ENCODE measurements around the gene TRIM3. TPM values are rescaled to one million over a fixed set of nuclear protein-coding genes. Genes with fewer than 3 reads are reported as not detected.

The TRIM3 gene
- total and polyA plus RNA-seq, 2 of the 8 experiments (the other 6 are each of a cell fraction or from before 2014, with no cell fraction given) = 10.7 to 14.3 TPM

DNA sequence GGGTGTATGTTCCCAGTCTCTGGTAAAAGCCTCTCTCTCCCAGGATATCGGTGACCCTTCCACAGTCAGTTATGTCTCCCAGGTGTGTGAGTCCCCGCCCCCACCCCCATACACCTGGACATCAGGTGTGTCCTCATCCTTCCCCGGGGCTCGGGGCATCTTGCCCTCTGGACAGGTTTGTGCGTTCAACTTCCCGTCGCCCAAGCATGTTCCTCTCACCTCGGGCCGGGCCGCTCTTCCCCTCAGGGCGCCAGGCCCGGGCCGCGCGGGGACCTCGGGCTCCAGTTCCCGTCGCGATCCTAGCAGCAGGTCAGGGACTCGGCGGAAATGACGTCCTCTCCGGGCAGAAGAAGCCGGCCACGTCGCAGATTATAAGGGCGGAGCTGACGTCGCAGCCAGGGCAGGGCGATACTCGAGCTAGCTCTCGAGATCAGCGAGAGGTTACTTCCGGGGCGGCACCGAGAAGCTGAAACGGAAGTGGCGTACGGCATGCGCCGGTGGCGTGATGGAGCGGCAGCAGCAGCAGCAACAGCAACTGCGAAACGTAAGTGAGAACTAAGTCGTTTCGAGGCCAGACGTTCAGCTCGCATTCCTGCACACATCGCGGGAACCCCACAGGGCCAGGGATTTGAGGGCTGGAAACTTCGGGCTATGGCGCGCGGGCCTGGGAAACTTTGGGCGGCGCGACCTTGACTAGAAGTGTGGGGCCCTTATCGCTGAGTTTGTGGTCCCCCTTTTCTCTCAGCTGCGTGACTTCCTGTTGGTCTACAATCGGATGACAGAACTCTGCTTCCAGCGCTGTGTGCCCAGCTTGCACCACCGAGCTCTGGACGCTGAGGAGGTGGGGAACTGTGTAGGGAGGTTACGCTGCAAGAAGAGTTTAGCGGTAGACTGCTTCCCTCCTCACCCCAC, 7.5 kb upstream of the TRIM3 start, which contains the start of the genes ARFIP2 and TIMM10B (continued):
- TF ChIP-seq, protein P1, sequence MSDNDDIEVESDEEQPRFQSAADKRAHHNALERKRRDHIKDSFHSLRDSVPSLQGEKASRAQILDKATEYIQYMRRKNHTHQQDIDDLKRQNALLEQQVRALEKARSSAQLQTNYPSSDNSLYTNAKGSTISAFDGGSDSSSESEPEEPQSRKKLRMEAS (IDR thresholded peaks at IDR 0.05) = peak; percentile 80
- peak; percentile 24 for TF ChIP-seq SAP30 (IDR thresholded peaks at IDR 0.05; ENCODE audit: insufficient read depth, insufficient replicate concordance, low read length)
- TF ChIP-seq SUZ12 (IDR thresholded peaks at IDR 0.05; ENCODE audit: low read length) = no peak
- no peak for TF ChIP-seq KDM1A (IDR thresholded peaks at IDR 0.05; ENCODE audit: borderline replicate concordance, low read length)
- TF ChIP-seq POLR2AphosphoS5 (IDR thresholded peaks at IDR 0.05; ENCODE audit: low read depth, low read length) = peak; percentile 95
- peak; percentile 74; the same call in 1 of the 2 replicates for TF ChIP-seq CHD2 (IDR thresholded peaks at IDR 0.05; ENCODE audit: low read length)
- TF ChIP-seq SIN3A (conservative IDR thresholded peaks at IDR 0.05 in 1 of 2, IDR thresholded peaks at IDR 0.05 in 1 of 2; ENCODE audit: low read depth in 1 of 2, low read length in 2 of 2) = peak; percentile 31 to 57; a peak in 2 of 4 replicates
- TF ChIP-seq BCL11A (IDR thresholded peaks at IDR 0.05; ENCODE audit: low read depth in 2 of 2, low read length in 2 of 2) = no peak

Data from H1 (cell line).